ENCODE results near the gene TMEM233.
"Not testable (repeated sequence)": the region's sequence is repeated elsewhere in the genome, so short reads cannot be mapped to it uniquely, and the experiment has no call there.

Gene TMEM233

GRCh38 chr12:119609358-119609757 is 15.8 kb downstream of the TMEM233 start:
- no peak for DNase-seq (ENCODE audit: low read depth, low spot score)

DNA sequence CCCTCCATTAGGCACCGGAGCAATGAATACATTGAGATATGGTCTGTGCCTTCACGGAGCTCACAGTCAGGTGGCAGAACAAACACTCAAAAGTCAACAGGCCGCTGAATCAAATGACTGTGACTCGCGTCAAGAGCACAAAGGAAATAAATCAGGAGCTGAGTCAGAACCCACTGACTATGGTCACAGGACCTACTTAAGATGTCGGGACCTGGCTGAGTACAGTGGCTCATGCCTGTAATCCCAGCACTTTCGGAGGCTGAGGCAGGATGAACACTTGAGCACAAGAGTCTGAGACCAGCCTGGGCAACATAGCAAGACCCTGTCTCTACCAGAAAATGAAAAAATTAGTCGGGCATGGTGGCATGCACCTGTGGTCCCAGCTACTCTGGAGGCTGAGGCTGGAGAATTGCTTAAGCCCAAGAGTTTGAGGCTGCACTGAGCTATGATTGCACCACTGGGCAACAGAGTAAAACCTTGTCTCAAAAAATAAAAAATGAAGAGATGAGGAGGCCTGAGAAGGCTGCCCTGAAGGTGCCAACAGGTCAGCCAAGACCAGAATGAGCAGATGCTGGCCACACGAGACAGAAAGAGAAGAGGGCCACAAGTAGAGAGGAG is 19.9 kb downstream of the TMEM233 start:
- no peak for DNase-seq (ENCODE audit: low read depth, low spot score)

GRCh38 chr12:119614705-119615104 is 21.1 kb downstream of the TMEM233 start:
- no peak for DNase-seq (ENCODE audit: low read depth, low spot score)

DNA sequence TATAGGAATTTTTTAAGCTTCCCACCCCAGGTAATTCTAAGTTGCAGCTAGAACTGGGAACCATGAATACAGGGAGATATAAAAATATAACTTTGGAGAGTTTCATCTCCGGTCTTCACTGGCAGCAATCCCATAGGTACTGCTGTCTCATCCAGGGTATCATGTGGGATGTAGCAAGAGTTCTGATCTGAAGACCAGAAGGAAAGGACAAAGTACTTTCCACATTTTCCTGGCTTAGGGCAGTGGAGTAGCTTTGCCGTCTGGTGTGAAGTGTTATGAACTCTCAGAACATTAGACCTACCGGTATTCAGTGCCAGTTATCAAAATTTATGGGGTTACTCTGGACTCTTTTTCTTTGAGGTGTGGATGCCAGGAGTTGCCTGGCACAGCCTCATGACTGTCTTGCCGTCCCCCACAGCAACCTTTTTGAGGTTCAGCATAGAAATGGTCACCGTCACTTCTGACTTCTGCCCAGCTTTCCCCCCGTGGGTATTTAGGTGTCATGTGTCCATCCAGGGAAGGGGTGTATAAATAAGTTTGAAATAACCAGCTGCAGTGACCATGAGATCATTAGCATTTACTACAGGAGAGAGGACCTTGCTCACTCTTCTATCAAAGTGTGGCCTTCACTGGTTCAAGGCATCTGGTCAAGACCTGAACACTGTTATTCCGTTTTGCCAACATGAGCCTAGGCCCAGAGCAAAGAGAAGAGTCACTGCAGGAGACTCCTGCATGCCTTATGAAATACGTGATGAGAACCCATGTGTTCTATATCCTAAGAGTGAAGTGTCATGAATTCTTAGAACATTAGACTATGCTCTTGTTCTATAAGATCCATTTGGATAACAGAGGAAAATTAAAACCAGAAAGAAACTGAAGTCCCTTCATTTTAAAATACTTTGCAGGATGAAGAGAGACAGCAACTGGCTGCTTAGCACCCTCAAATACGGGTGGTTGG is 22.2 kb downstream of the TMEM233 start:
- no peak for DNase-seq (ENCODE audit: low read depth, low spot score)

GRCh38 chr12:119618328-119618896 is 24.8 kb downstream of the TMEM233 start:
- DNase-seq (ENCODE audit: low read depth, low spot score), result not testable (repeated sequence)

DNA sequence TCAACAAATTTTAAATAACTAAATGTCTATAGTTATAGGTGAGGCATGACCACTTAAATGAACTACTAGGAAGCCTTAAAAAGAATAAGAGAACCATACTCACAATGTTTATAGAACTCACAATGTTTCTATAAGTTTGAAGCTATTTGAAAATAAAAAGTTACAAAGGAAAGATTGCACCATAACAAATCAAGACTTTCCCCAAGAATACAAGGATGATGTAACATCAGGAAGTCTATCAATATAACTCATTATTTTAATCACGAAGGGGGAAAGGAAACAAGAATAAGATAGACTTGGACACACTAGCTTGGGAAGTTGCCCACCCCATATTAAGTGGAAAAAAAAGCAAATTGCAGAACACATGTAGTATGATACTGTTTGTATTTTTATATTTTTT is 26.9 kb downstream of the TMEM233 start:
- DNase-seq (ENCODE audit: low read depth, low spot score), result no peak

DNA sequence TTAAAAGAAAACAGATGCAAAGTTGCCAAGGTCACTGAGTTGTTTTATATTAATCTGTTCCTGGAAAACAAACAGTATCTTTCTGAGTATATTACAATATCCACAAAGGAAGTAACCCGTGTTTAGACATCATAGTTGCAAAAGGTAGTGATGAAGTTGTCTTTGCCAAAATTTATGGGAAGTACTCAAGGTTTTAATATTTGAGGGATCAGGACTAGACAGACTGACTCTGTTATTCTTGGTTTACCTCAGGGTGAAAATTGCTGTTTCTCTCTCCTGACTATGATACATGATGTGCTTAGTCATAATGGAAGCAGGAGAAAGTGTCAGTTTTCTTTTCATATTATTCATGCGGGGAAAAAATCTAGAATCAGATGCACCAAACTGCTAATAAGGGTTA is 28.3 kb downstream of the TMEM233 start:
- DNase-seq (ENCODE audit: low read depth, low spot score), result no peak

DNA sequence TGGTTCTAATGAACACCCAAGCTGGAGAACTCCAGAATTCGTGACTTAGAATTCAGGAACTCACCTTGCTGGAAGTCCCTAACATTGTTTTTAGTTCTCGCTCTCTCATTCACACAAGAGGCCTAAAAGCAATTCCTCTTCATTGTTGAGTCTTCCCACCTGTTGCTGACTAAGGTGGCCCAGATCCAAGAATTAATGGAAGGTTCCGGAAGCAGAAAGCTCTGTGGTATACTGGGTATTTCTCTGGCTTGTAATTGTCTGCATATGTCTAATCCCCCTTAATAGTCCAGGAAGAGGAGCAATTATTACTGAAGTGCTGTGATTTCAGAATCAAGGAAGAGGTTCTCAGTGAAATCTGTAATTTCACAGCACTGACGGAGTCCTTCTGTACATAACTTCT is 31.4 kb downstream of the TMEM233 start:
- no peak for DNase-seq (ENCODE audit: low read depth, low spot score)

GRCh38 chr12:119627019-119627643 is 33.6 kb downstream of the TMEM233 start:
- no peak for DNase-seq (ENCODE audit: low read depth, low spot score)

- DNase-seq (ENCODE audit: low read depth, low spot score), result no peak
These were observed 34.1 kb downstream of the TMEM233 start for GRCh38 chr12:119627686-119628085.

DNA sequence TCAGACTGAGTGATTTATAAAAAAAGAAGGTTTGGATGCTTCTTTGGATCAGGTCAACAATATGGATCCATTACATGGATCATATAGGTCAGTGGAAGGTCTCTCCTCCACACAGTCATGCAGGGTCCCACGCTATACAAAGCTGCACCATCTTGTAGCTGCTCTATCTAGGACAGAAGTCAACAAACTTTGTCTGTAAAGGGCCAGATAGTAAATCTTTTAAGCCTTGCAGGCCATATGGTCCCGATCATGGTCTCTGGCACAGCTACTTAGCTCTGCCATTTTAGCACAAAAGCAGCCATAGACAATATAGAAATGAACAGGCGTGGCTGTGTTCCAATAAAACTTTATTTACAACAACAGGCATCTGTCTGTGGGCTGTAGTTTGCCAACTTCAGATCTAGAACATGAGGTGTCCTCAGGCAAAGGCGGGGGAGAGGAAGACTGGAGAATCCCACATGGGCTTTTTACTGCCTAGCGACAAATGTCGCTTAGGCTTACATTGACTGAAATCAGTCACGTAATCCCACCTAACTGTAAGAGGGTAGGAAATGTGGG is 36.7 kb downstream of the TMEM233 start:
- no peak for DNase-seq (ENCODE audit: low read depth, low spot score)

DNA sequence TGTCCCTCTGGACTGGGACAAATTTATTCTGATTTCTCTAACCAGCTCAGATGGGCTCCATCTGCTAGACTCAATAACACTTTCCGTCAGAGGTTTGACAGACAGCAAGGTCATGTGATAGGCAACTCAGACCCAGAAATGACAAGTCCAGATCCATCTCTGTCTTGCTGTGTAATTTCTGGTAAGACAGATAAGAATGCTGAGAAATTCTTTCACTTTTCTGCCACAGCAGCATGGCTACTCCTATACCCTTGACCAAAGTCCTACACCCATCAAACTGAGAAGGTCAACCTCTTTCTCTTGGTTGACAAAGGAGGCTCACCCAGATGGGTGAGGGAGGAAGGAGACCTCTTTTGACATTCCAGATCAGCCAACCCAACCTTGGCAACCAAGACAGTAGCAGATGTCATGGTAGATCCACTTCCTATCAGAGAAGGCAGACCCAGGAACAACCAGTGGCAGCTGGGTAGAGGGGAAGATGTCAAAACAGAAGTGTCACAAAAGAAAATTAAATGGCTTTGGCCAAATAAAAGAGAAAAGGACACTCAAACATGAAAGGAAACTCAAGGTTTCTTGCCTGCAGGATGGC is 37.5 kb downstream of the TMEM233 start:
- no peak for DNase-seq (ENCODE audit: low read depth, low spot score)

DNA sequence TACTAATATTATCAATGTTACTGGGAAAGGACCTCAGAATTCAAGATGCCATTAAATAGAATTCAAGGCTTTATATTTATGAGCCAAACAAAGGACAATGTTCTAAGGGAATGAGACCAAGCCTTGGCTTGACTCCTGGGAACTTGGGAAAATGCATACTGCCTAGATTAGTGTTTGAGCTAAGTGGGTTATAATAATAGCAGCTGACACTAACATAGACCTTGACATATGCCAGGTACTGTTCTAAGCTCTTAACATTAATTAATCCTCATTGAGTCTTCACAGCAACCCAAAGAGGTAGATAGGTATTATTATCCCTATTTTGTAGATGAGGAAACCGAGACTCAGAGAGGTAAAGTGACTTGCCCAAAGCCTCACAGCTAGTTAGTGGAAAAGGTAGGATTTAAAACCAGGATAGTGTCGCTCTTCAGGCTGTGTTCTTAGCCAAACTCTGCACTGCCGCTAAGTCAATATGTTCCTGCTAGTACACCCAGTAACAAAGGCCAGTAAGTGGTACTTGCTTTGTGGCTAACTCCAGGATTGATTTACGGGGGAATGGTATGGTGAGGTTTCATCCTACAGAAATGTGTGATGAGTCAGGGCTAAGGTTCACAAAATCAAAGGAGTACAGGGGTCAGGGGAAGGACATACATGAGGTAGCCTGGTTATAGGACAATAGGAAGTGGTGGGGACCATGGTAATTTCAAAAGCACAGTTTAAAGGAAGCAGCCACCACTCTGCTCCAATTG is 38.5 kb downstream of the TMEM233 start:
- no peak for DNase-seq (ENCODE audit: low read depth, low spot score)

- no peak for DNase-seq (ENCODE audit: low read depth, low spot score)
These were observed 41.2 kb downstream of the TMEM233 start for GRCh38 chr12:119634743-119635142.

DNA sequence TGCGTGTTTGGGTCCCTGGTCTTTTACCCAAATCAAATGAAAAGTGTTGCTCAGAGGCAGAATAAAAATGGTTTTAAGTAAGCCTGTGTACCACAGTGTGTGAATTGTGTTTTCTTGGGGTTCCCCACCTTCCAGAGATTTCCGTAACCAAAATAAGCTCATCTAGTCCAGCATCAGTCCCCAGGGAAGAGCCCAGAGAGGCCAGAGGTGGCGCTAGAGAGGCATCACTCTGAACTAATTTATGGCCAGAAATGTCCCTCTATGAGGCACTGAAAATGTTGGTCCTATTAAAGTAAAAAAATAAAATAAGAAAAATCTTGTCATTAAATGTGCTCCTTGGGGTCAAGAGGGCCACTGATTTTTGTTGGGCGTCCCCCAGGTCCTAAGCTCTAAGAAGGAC is 49.4 kb downstream of the TMEM233 start:
- no peak for DNase-seq (ENCODE audit: low read depth, low spot score)

DNA sequence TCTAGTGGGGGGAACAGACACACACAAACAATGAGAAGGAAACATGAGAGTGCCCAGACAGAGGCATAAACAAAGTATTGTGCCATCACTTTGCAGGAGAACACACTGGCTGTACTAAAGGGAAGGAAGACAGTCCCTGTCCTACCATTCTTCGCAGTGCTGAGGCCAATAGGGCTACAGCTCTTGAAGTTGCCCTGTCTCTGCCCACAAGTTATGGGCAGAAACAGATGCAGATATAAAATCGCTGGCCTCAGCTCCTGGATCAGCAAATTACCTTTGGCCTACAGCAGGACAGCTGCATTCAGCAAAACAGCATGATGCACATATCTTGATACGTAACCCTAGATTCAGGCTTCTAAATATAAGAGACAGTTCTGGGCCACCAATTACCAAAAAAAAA is 51.4 kb downstream of the TMEM233 start:
- no peak for DNase-seq (ENCODE audit: low read depth, low spot score)

GRCh38 chr12:119645535-119646059 is 52.0 kb downstream of the TMEM233 start:
- DNase-seq (ENCODE audit: low read depth, low spot score), result no peak

GRCh38 chr12:119649202-119649808 is 55.7 kb downstream of the TMEM233 start:
- DNase-seq (ENCODE audit: low read depth, low spot score), result no peak

DNA sequence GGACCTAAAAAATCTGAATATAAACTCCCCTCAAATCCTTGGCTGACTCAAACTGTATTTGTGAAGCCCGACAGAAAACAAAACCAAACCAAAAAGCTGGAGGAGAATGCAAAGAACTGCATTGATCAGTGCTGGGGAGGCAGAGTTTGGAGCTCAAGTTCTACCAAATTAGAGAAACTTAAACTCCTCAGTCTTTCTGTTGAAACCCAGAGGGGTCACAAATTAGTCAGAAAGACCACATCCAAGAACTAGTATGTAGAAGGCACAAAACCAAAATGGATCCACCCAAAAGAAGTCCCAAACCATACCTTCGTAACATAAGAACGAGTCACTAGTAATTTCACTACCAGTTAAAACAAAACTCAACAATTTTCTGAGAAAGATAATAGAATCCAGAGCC is 59.1 kb downstream of the TMEM233 start:
- no peak for DNase-seq (ENCODE audit: low read depth, low spot score)

DNA sequence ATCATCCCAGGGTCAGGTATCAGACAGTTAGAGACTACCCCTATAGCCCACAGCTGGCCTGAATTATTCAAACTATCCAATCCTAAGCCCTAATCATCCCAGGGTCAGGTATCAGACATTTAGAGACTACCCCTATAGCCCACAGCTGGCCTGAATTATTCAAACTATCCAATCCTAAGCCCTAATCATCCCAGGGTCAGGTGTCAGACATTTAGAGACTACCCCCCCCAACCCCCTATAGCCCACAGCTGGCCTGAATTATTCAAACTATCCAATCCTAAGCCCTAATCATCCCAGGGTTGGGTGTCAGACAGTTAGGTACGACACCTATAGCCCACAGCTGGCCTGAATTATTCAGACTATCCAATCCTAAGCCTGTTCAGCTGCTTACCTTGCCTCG is 63.4 kb downstream of the TMEM233 start:
- not testable (repeated sequence) for DNase-seq (ENCODE audit: low read depth, low spot score)
